Body of pancreas (tissue), 4 donors: ENCODE data around the gene ALPK1.

Experiments
- POLR2A ChIP-seq, 3 donors: fragments of 450-650 bp; IDR thresholded peaks; one replicate each; pipeline ENCODE4 v1.6.1; 2016; ENCODE audit warnings: antibody characterized with exemption in 3 of 3, mild to moderate bottlenecking in 2 of 3
- TF ChIP-seq, protein P1 (sequence below), 7 experiments: fragments of 450-650 bp in 4 of 7; fragments of 200-600 bp in 3 of 7; sonication (generic) in 3 of 7; IDR thresholded peaks; one replicate each; pipeline ENCODE4 v1.5.1; 2016 to 2019; ENCODE audit warnings: antibody characterized with exemption in 7 of 7

DNA sequence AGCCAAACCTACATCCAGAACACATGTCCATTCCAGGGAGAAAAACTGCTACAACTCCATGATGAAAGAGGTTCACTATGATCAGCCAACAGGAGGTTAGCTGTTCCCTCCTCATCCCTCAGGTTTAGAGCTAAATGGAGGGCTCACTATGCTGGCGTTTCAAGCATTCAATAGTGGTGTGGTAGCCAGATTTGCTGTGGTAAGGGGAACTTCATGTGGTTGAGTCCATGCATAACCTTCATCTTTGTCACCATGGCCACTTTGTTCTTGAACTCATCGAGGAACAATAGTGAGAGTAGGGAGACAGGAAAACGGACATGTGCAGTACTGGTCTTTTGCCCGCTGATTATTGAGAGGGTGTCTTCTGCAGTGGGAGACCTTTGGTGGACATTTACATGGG is 33.8 kb downstream of the ALPK1 start:
- no peak for TF ChIP-seq POLR2A (IDR thresholded peaks at IDR 0.05)
- TF ChIP-seq, protein P1, sequence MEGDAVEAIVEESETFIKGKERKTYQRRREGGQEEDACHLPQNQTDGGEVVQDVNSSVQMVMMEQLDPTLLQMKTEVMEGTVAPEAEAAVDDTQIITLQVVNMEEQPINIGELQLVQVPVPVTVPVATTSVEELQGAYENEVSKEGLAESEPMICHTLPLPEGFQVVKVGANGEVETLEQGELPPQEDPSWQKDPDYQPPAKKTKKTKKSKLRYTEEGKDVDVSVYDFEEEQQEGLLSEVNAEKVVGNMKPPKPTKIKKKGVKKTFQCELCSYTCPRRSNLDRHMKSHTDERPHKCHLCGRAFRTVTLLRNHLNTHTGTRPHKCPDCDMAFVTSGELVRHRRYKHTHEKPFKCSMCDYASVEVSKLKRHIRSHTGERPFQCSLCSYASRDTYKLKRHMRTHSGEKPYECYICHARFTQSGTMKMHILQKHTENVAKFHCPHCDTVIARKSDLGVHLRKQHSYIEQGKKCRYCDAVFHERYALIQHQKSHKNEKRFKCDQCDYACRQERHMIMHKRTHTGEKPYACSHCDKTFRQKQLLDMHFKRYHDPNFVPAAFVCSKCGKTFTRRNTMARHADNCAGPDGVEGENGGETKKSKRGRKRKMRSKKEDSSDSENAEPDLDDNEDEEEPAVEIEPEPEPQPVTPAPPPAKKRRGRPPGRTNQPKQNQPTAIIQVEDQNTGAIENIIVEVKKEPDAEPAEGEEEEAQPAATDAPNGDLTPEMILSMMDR (IDR thresholded peaks at IDR 0.05), result no peak
